Gastroesophageal sphincter (tissue), 3 donors: ENCODE results near the gene IL1A.

Experiments used
- CTCF ChIP-seq, 4 experiments: fragments of 200-600 bp in 2 of 4; fragments of 450-650 bp in 2 of 4; sonication (generic) in 1 of 4; IDR thresholded peaks; one replicate each; pipeline ENCODE4 v1.5.1; 2017 to 2019; ENCODE audit warnings: antibody characterized with exemption in 4 of 4, mild to moderate bottlenecking in 2 of 4, moderate library complexity in 2 of 4
- POLR2AphosphoS5 ChIP-seq: sonication (generic); formaldehyde crosslinking; IDR thresholded peaks from one replicate; pipeline ENCODE4 v1.6.1; 2017; ENCODE audit warnings: antibody characterized with exemption

- no peak for TF ChIP-seq CTCF (IDR thresholded peaks at IDR 0.05)
- TF ChIP-seq POLR2AphosphoS5 = no peak
These were observed 54.1 kb downstream of the IL1A start for GRCh38 chr2:112730216-112730615.
